Measurements from ENCODE around the gene CCDC85C.

CCDC85C gene

GRCh38 chr14:99628887-99629618 lies 25.0 kb upstream of the CCDC85C start:
- Histone ChIP-seq H3K27me3 (ENCODE audit: insufficient read depth, low read length) (no peaks in the 10 kb centered on the region), H3K36me3 (ENCODE audit: insufficient read depth, low read length) (no peaks in the 10 kb centered on the region), H2AFZ (ENCODE audit: low read length, unreplicated experiment) (peak overlapping the region; percentile 41), H3K4me3 (ENCODE audit: low read depth, low read length) (no peak overlapping the region), H3K79me2 (ENCODE audit: control insufficient read depth, insufficient read depth, low read length, unreplicated experiment) (no peaks in the 10 kb centered on the region), H3K4me1 (ENCODE audit: control insufficient read depth, insufficient read depth, low read length, unreplicated experiment) (peaks cover 6% of the 10 kb centered on the region), H3K27ac (ENCODE audit: low read depth, low read length) (no peak overlapping the region)

- Histone ChIP-seq H3K4me3 (ENCODE audit: low read depth, low read length) (no peak overlapping the region), H2AFZ (ENCODE audit: low read length, unreplicated experiment) (no peak overlapping the region), H3K27me3 (ENCODE audit: insufficient read depth, low read length) (no peaks in the 10 kb centered on the region)
These were observed 23.7 kb upstream of the CCDC85C start for GRCh38 chr14:99627510-99628381.

GRCh38 chr14:99627100-99627499 lies 23.1 kb upstream of the CCDC85C start:
- H3K4me1 ChIP-seq (ENCODE audit: control insufficient read depth, insufficient read depth, low read length, unreplicated experiment) = peaks cover 21% of the 10 kb centered on the region
- H3K27me3 ChIP-seq (ENCODE audit: insufficient read depth, low read length) = no peaks in the 10 kb centered on the region
- no peaks in the 10 kb centered on the region for H3K79me2 ChIP-seq (ENCODE audit: control insufficient read depth, insufficient read depth, low read length, unreplicated experiment)
- H3K27ac ChIP-seq (ENCODE audit: low read depth, low read length) = no peak overlapping the region
- no peak overlapping the region for H3K4me3 ChIP-seq (ENCODE audit: low read depth, low read length)
- H3K36me3 ChIP-seq (ENCODE audit: insufficient read depth, low read length) = no peaks in the 10 kb centered on the region
- H2AFZ ChIP-seq (ENCODE audit: low read length, unreplicated experiment) = no peak overlapping the region

More at GRCh38 chr14:99627510-99628381, 23.7 kb upstream of the CCDC85C start:
- Histone ChIP-seq H3K4me1 (ENCODE audit: control insufficient read depth, insufficient read depth, low read length, unreplicated experiment) (peaks cover 19% of the 10 kb centered on the region), H3K27ac (ENCODE audit: low read depth, low read length) (no peak overlapping the region), H3K79me2 (ENCODE audit: control insufficient read depth, insufficient read depth, low read length, unreplicated experiment) (no peaks in the 10 kb centered on the region), H3K36me3 (ENCODE audit: insufficient read depth, low read length) (no peaks in the 10 kb centered on the region)

GRCh38 chr14:99626041-99626648 lies 22.1 kb upstream of the CCDC85C start:
- Histone ChIP-seq H2AFZ (ENCODE audit: low read length, unreplicated experiment) (no peak overlapping the region), H3K36me3 (ENCODE audit: insufficient read depth, low read length) (no peaks in the 10 kb centered on the region)

GRCh38 chr14:99625476-99625875 lies 21.5 kb upstream of the CCDC85C start:
- no peaks in the 10 kb centered on the region for H3K27me3 ChIP-seq (ENCODE audit: insufficient read depth, low read length)
- no peak overlapping the region for H3K4me3 ChIP-seq (ENCODE audit: low read depth, low read length)
- no peaks in the 10 kb centered on the region for H3K79me2 ChIP-seq (ENCODE audit: control insufficient read depth, insufficient read depth, low read length, unreplicated experiment)
- no peak overlapping the region for H3K27ac ChIP-seq (ENCODE audit: low read depth, low read length)
- no peaks in the 10 kb centered on the region for H3K36me3 ChIP-seq (ENCODE audit: insufficient read depth, low read length)
- H2AFZ ChIP-seq (ENCODE audit: low read length, unreplicated experiment) = no peak overlapping the region
- H3K4me1 ChIP-seq (ENCODE audit: control insufficient read depth, insufficient read depth, low read length, unreplicated experiment) = peaks cover 21% of the 10 kb centered on the region

More at GRCh38 chr14:99626041-99626648, 22.1 kb upstream of the CCDC85C start:
- H3K4me3 ChIP-seq (ENCODE audit: low read depth, low read length) = no peak overlapping the region
- H3K4me1 ChIP-seq (ENCODE audit: control insufficient read depth, insufficient read depth, low read length, unreplicated experiment) = peaks cover 21% of the 10 kb centered on the region
- no peaks in the 10 kb centered on the region for H3K79me2 ChIP-seq (ENCODE audit: control insufficient read depth, insufficient read depth, low read length, unreplicated experiment)
- no peaks in the 10 kb centered on the region for H3K27me3 ChIP-seq (ENCODE audit: insufficient read depth, low read length)
- H3K27ac ChIP-seq (ENCODE audit: low read depth, low read length) = no peak overlapping the region

GRCh38 chr14:99624971-99625370 lies 21.0 kb upstream of the CCDC85C start:
- peaks cover 26% of the 10 kb centered on the region for H3K4me1 ChIP-seq (ENCODE audit: control insufficient read depth, insufficient read depth, low read length, unreplicated experiment)
- no peak overlapping the region for H3K4me3 ChIP-seq (ENCODE audit: low read depth, low read length)
- no peaks in the 10 kb centered on the region for H3K36me3 ChIP-seq (ENCODE audit: insufficient read depth, low read length)
- no peaks in the 10 kb centered on the region for H3K27me3 ChIP-seq (ENCODE audit: insufficient read depth, low read length)
- no peak overlapping the region for H3K27ac ChIP-seq (ENCODE audit: low read depth, low read length)
- no peak overlapping the region for H2AFZ ChIP-seq (ENCODE audit: low read length, unreplicated experiment)
- H3K79me2 ChIP-seq (ENCODE audit: control insufficient read depth, insufficient read depth, low read length, unreplicated experiment) = no peaks in the 10 kb centered on the region

- Histone ChIP-seq H3K27ac (ENCODE audit: low read depth, low read length) (no peak overlapping the region), H3K4me1 (ENCODE audit: control insufficient read depth, insufficient read depth, low read length, unreplicated experiment) (peaks cover 31% of the 10 kb centered on the region), H2AFZ (ENCODE audit: low read length, unreplicated experiment) (no peak overlapping the region), H3K4me3 (ENCODE audit: low read depth, low read length) (no peak overlapping the region), H3K79me2 (ENCODE audit: control insufficient read depth, insufficient read depth, low read length, unreplicated experiment) (no peaks in the 10 kb centered on the region), H3K27me3 (ENCODE audit: insufficient read depth, low read length) (no peaks in the 10 kb centered on the region), H3K36me3 (ENCODE audit: insufficient read depth, low read length) (no peaks in the 10 kb centered on the region)
These were observed 20.0 kb upstream of the CCDC85C start for GRCh38 chr14:99624024-99624423.

- no peak overlapping the region for H3K27ac ChIP-seq (ENCODE audit: low read depth, low read length)
- H3K79me2 ChIP-seq (ENCODE audit: control insufficient read depth, insufficient read depth, low read length, unreplicated experiment) = no peaks in the 10 kb centered on the region
- H3K4me1 ChIP-seq (ENCODE audit: control insufficient read depth, insufficient read depth, low read length, unreplicated experiment) = peaks cover 29% of the 10 kb centered on the region
- H3K4me3 ChIP-seq (ENCODE audit: low read depth, low read length) = no peak overlapping the region
- H3K36me3 ChIP-seq (ENCODE audit: insufficient read depth, low read length) = no peaks in the 10 kb centered on the region
- no peak overlapping the region for H2AFZ ChIP-seq (ENCODE audit: low read length, unreplicated experiment)
- no peaks in the 10 kb centered on the region for H3K27me3 ChIP-seq (ENCODE audit: insufficient read depth, low read length)
These were observed 17.9 kb upstream of the CCDC85C start for GRCh38 chr14:99621948-99622347.

GRCh38 chr14:99619835-99620834 lies 16.1 kb upstream of the CCDC85C start:
- Histone ChIP-seq H3K4me1 (ENCODE audit: control insufficient read depth, insufficient read depth, low read length, unreplicated experiment) (peaks cover 29% of the 10 kb centered on the region), H3K27ac (ENCODE audit: low read depth, low read length) (no peak overlapping the region), H3K4me3 (ENCODE audit: low read depth, low read length) (no peak overlapping the region), H2AFZ (ENCODE audit: low read length, unreplicated experiment) (no peak overlapping the region), H3K79me2 (ENCODE audit: control insufficient read depth, insufficient read depth, low read length, unreplicated experiment) (no peaks in the 10 kb centered on the region), H3K36me3 (ENCODE audit: insufficient read depth, low read length) (no peaks in the 10 kb centered on the region), H3K27me3 (ENCODE audit: insufficient read depth, low read length) (no peaks in the 10 kb centered on the region)

All from ACC112 (cell line).